PC-9 (cell line): ENCODE measurements around the gene IGLL1. TPM values are rescaled to one million over a fixed set of nuclear protein-coding genes. Genes with fewer than 3 reads are reported as not detected.
"Not testable (repeated sequence)": the region's sequence is repeated elsewhere in the genome, so short reads cannot be mapped to it uniquely, and the experiment has no call there.

Experiments
- BruUV-seq: library from RNA; stranded (reverse); fragments of 400-500 nt; replicated peaks from 2 replicates; lab custom pipeline; 2021; lab: Mats Ljungman, UMichigan
- CTCF ChIA-PET: fragments of 300-600 bp; sonication (Branson Sonifier 250); formaldehyde crosslinking; loops from one replicate; lab custom pipeline; 2022; ENCODE audit warnings: antibody characterized with exemption; lab: Charles Lee
- POLR2A ChIA-PET: fragments of 300-600 bp; sonication (Branson Sonifier 250); formaldehyde crosslinking; loops from one replicate; lab custom pipeline; 2022; ENCODE audit warnings: antibody characterized with exemption; ENCODE audit not compliant: unreplicated experiment; lab: Charles Lee
- DNase-seq, 2 experiments: peaks; one replicate each; pipeline versions ENCODE4 v3.0.0 to v3.0.0-alpha.2; 2015 to 2022; ENCODE audit warnings: mixed read lengths in 1 of 2
- H2AFZ ChIP-seq: fragments of 200-600 bp; sonication (generic); 2 replicates; pipeline ENCODE4 v1.8.1; 2017; ENCODE audit warnings: antibody characterized with exemption
- H3F3A ChIP-seq: fragments of 200-600 bp; sonication (generic); 2 replicates; pipeline ENCODE4 v1.8.1; 2017; ENCODE audit warnings: antibody characterized with exemption, mild to moderate bottlenecking, low read depth; ENCODE audit not compliant: insufficient read depth
- H3K27ac ChIP-seq: fragments of 200-600 bp; sonication (generic); 2 replicates; pipeline ENCODE4 v1.6.1; 2016; ENCODE audit warnings: mixed run types
- H3K27me3 ChIP-seq: fragments of 200-600 bp; sonication (generic); 2 replicates; pipeline ENCODE4 v1.6.1; 2016; ENCODE audit warnings: low read depth, mixed run types; ENCODE audit not compliant: insufficient read depth
- H3K36me3 ChIP-seq: fragments of 200-600 bp; sonication (generic); 2 replicates; pipeline ENCODE4 v1.6.1; 2016; ENCODE audit warnings: low read depth, mixed run types
- H3K4me1 ChIP-seq: fragments of 200-600 bp; sonication (generic); replicated peaks from 2 replicates; pipeline ENCODE4 v1.6.1; 2016; ENCODE audit warnings: mixed run types; ENCODE audit not compliant: insufficient read depth
- H3K4me2 ChIP-seq: fragments of 200-600 bp; sonication (generic); 2 replicates; pipeline ENCODE4 v1.6.1; 2017; ENCODE audit warnings: mixed run types
- H3K4me3 ChIP-seq: fragments of 200-600 bp; sonication (generic); 2 replicates; pipeline ENCODE4 v1.6.1; 2016; ENCODE audit warnings: mixed run types
- H3K79me2 ChIP-seq: fragments of 200-600 bp; sonication (generic); 2 replicates; pipeline ENCODE4 v1.6.1; 2017; ENCODE audit warnings: low read depth, mixed run types
- H3K9me2 ChIP-seq: fragments of 200-600 bp; sonication (generic); 2 replicates; pipeline ENCODE4 v1.8.1; 2017; ENCODE audit warnings: mild to moderate bottlenecking; ENCODE audit not compliant: insufficient read depth
- H3K9me3 ChIP-seq: fragments of 200-600 bp; sonication (generic); 2 replicates; pipeline ENCODE4 v1.8.1; 2016; ENCODE audit warnings: low read depth; ENCODE audit not compliant: insufficient read depth
- H4K20me1 ChIP-seq: fragments of 200-600 bp; sonication (generic); 2 replicates; pipeline ENCODE4 v1.8.1; 2017; ENCODE audit not compliant: insufficient read depth
- CTCF ChIP-seq: fragments of 200-600 bp; sonication (generic); conservative IDR thresholded peaks from 2 replicates; pipeline ENCODE4 v1.6.1; 2017; ENCODE audit warnings: mixed run types, antibody characterized with exemption, mild to moderate bottlenecking, moderate library complexity
- EZH2 ChIP-seq: fragments of 200-600 bp; sonication (generic); IDR thresholded peaks from 2 replicates; pipeline ENCODE4 v1.8.0; 2017; ENCODE audit warnings: antibody characterized with exemption, low read depth
- intact Hi-C: fragments of 100-400 bp; cut with micrococcal nuclease; formaldehyde crosslinking; loops from one replicate; pipeline ENCODE4 v1.10.0; 2022; ENCODE audit not compliant: unreplicated experiment
- total RNA-seq: library from RNA; stranded (reverse); gene quantifications from 2 replicates; pipeline ENCODE4 v1.2.3, GENCODE V29; 2021

The IGLL1 gene
- total RNA-seq, 1 experiment from 2014 or later, result not detected

- no TSS peak for BruUV-seq
- no peak overlapping the region for H2AFZ ChIP-seq
- H3K9me2 ChIP-seq, result no peaks in the 10 kb centered on the region
- TF ChIP-seq CTCF, result no peak
- TF ChIP-seq EZH2, result no peak
- peaks cover 57% of the 10 kb centered on the region for H3K27me3 ChIP-seq
- peaks cover 4% of the 10 kb centered on the region; the same call in 1 of the 2 replicates for H3K9me3 ChIP-seq
- H4K20me1 ChIP-seq, result no peaks in the 10 kb centered on the region
- intact Hi-C loops, result no loop called here
- no peaks in the 10 kb centered on the region for H3K36me3 ChIP-seq
- H3K4me2 ChIP-seq, result no peak overlapping the region
- H3K79me2 ChIP-seq, result no peaks in the 10 kb centered on the region
- H3K4me3 ChIP-seq, result no peak overlapping the region
- ChIA-PET CTCF (no interaction called here), POLR2A (no interaction called here)
- no peak for DNase-seq
- H3K27ac ChIP-seq, result no peak overlapping the region
- H3K4me1 ChIP-seq, result no peaks in the 10 kb centered on the region
- no peaks in the 10 kb centered on the region for H3F3A ChIP-seq
Observed at GRCh38 chr22:23548501-23549197, 31.4 kb downstream of the IGLL1 start.

GRCh38 chr22:23547818-23548500, 32.1 kb downstream of the IGLL1 start:
- H3K4me3 ChIP-seq, result no peak overlapping the region
- DNase-seq, result no peak
- no peaks in the 10 kb centered on the region for H3K36me3 ChIP-seq
- H3K27ac ChIP-seq, result no peak overlapping the region
- no peak overlapping the region for H2AFZ ChIP-seq
- CTCF ChIA-PET, result no interaction called here
- H4K20me1 ChIP-seq, result no peaks in the 10 kb centered on the region
- H3K9me2 ChIP-seq, result no peaks in the 10 kb centered on the region
- no TSS peak for BruUV-seq
- no peak for TF ChIP-seq CTCF
- no peak for TF ChIP-seq EZH2
- no peaks in the 10 kb centered on the region for H3F3A ChIP-seq
- intact Hi-C loops, result no loop called here
- H3K79me2 ChIP-seq, result no peaks in the 10 kb centered on the region
- H3K27me3 ChIP-seq, result peaks cover 52% of the 10 kb centered on the region
- POLR2A ChIA-PET, result no interaction called here
- no peaks in the 10 kb centered on the region for H3K4me1 ChIP-seq
- H3K4me2 ChIP-seq, result no peak overlapping the region
- peaks cover 4% of the 10 kb centered on the region; the same call in 1 of the 2 replicates for H3K9me3 ChIP-seq

- H3F3A ChIP-seq, H3K27ac ChIP-seq, H3K4me3 ChIP-seq, H3K79me2 ChIP-seq, H3K36me3 ChIP-seq, H4K20me1 ChIP-seq, H3K9me2 ChIP-seq, BruUV-seq, intact Hi-C loops, H3K4me2 ChIP-seq, DNase-seq, H3K4me1 ChIP-seq, H3K9me3 ChIP-seq, POLR2A ChIA-PET, CTCF ChIA-PET, H2AFZ ChIP-seq: not testable (repeated sequence)
- peaks cover 58% of the 10 kb centered on the region for H3K27me3 ChIP-seq
Observed at GRCh38 chr22:23547382-23547781, 32.7 kb downstream of the IGLL1 start.
